Stimulated activated naive CD4-positive, alpha-beta T cell treated with Interleukin-2 at 50 U/mL for 16 hours (primary cell): ENCODE results near the gene GJC2.

ENCODE experiments used
- DNase-seq: peaks from one replicate; lab custom pipeline; 2025; lab: John Stamatoyannopoulos, UW

Gene GJC2

GRCh38 chr1:228114827-228115226, 34.9 kb upstream of the GJC2 start:
- DNase-seq, result no peak

DNA sequence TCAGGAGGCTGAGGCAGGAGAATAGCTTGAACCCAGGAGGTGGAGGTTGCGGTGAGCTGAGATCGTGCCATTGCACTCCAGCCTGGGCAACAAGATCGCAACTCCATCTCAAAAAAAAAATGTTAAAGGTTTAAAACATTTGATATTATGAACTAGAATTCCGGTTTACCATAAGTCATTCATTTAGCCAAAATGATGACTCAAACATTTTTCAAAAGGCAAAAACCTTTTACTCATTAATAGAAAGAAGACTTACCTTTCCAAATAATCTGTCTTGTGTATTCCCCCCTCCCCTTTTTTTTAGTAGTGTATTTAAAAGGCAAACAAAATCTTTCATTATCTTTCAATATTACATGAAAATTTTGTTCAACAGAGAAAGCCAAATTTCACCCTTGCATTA, 32.4 kb upstream of the GJC2 start:
- DNase-seq, result no peak

DNA sequence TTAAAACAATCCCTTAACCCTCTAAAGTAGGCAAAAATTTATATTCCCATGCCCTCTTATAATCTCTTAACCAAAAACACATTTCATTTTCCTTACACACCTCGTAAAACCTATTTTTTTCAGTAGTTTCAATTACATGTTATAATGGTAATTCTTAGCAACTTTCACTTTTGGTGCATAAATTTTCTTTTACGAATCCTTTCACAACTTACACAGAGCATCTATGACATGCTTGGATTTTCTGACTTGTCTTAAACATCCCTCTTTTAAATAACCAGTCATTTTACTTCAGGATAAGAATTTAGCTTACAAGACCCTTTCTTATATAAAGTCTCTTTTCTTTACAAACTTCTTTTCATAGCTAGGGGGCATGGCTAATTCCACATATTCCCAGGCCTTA, 31.7 kb upstream of the GJC2 start:
- no peak for DNase-seq

DNA sequence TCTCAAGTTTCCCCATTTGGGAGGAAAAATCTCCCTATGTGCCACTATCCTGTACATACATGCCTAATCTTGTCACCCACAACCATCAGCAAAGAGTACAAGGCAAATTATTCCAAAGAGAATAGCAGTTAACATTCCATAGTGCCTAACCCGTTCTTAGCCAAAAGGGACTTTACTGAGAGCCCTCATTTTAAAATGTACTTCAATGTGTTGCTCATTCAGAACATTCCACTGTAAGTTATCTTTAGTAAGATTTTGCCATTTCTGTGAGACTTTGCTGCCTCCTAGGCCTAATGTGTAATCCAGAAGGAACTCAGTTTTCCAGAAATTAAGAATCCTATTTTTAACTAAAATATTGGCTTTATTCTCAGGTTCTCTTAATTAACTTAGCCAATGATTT, 29.4 kb upstream of the GJC2 start:
- no peak for DNase-seq

DNA sequence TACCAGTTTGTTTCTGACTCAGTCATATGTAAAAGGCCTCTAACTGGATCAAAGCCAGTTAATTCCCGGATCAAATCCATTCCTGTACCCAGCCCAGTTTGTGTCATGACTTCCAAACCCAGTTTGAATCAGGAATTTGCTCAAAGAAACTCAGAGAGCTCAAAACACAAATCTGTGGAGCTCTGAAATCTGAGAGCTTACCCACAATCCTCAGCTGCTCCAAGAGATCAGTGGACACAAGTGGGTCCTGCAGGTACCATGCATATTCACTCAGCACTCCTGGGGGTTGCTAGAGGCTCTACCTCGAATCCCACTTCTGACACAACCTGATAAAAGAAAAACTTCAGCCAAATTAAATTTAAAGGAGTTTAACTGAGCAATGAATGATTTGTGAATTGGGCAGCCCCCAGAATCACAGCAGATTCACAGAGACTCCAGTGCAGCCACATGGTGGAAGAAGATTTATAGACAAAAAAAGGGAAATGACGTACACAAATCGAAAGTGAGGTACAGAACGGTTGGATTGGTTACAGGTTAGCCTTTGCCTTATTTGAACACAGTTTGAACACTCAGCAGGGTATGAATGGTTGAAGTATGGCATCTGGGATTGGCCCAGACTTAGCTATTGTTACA, 28.8 kb upstream of the GJC2 start:
- no peak for DNase-seq

DNA sequence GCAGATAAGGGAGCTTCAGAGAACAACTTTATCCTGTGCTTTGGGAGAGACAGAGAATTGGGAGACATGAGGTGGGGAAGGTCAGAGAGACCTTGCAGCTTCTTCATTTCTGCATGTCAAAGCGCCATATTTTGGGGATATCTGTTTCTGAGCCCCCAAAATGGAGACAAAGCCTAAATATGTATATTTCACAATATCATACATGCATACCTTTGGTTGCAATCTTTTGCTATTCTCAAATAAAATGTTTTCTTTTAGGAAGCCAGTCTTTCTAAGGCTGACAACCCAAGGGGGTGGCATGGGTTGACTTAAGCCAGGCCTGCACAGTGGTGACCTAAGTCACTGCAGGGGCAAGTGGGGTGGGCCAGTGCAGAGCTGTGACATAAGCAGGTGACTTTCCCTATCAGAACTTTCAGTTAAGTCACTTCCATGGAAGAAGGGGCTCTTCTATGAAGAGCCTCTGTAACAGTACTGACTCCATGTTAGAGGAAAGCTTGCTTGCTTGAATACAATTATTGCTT, 26.7 kb upstream of the GJC2 start:
- no peak for DNase-seq

DNA sequence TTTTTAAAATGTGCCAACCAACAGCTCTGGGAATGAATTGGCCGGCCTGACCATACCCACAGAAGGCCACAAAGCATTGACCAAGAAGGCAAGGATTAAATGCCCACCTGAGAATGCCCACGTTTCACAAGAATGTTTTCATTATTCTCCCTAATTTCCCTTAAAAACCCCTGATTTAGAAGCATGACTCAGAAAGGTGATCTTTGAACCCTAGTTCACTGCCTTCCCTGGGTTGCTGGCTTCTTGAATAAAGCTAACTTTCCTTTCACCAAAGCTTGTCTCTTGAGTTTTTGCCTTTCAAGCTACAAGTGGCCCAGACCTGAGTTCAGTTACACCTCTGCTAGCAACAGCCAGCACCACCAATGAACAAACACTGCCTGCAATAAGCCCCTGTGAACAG, 26.2 kb upstream of the GJC2 start:
- DNase-seq, result no peak

GRCh38 chr1:228125185-228125584, 24.5 kb upstream of the GJC2 start:
- DNase-seq, result no peak

- DNase-seq, result no peak
These were observed 18.0 kb upstream of the GJC2 start for GRCh38 chr1:228131766-228132165.

GRCh38 chr1:228134591-228134990, 15.1 kb upstream of the GJC2 start:
- no peak for DNase-seq

GRCh38 chr1:228136901-228137300, 12.8 kb upstream of the GJC2 start:
- no peak for DNase-seq

DNA sequence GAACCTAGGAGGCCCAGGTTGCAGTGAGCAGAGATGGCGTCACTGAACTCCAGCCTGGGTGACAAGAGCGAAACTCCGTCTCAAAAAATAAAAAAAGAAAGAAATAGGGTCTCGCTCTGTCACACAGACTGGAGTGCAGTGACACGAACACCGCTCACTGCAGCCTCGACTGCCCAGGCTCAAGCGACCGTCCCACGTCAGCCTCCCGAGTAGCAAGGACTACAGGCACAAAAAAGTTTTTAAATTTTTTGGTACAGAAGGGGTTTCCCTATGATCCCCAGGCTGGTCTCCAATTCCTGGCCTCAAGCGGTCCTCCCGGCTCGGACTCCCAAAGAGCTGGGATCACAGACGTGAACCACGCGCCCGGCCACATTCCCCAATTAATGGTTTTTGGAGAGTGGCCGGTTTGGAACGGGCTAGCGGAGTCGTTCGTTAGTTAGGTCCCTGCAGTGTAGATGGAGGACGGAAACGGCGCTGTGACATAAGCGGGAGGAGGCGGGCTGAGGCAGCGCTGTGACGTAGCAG, 10.3 kb upstream of the GJC2 start:
- no peak for DNase-seq

DNA sequence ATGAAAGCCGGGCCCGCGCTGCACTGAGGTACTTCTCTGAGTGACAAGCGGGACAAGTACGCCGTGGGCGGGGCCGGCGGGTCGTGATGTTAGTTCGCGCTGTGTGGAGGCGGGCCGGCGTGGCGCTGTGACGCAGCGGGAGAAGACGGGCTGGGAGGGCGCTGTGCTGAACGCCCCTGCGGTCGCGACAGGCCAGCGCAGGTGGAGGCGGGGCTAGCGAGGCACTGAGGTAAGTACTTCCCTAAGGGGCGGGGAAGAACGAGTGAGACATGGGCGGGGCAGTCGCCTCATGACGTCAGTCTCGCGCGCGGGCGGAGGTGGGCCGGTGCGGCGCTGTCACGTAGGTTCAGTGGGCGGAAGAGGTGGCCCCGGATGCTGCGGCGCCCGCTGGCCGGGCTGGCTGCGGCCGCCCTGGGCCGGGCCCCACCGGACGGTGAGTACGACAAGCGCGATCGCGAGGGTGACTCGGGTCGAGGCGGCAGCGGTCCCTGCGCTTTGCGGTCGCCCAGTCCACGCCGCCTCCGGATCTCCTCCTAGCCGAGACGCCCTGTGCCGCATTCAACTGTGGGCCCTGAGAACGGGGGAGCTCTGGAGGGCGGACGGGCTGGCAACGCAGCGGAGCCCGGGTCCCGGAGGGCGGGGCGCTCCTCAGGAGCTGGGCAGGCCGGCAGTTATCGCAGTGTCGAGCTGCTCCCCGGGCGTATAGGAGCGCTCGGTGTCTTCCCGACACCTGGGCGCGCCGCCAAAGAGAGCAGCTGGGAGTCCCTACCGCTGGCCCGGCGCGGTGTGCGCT, 9.6 kb upstream of the GJC2 start, which contains the start of gene GUK1:
TSS of gene GUK1 (plus strand) at position 349 of the 793 bp plus-strand sequence. CDS start at position 373, 24 bp downstream.
- peak; percentile 100 for DNase-seq

DNA sequence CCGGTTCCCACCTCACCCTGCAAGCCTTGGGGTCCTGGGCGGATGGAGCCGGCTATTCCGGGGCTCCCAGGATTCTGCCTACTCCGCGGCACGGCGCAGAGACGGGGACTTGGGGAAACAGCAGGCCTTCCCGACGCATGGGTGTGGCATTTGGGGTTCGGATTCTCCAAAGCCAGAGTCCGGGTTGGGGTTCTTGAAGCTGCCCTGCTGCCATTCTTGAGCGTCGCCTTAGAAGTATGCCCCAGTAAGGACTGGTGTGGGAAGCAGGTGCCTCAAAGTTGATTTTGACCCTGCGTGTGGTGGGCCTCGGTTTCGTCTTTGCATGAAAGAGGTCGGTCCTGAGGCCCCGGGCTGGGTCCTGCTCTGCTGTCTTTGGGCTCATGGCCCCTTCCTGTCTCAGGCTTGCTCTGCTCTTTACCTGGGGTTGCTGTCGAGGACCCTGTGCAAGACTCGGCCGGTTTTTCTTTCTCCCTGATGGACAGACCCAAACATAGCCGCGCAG, 9.0 kb upstream of the GJC2 start:
- peak; percentile 16 for DNase-seq

DNA sequence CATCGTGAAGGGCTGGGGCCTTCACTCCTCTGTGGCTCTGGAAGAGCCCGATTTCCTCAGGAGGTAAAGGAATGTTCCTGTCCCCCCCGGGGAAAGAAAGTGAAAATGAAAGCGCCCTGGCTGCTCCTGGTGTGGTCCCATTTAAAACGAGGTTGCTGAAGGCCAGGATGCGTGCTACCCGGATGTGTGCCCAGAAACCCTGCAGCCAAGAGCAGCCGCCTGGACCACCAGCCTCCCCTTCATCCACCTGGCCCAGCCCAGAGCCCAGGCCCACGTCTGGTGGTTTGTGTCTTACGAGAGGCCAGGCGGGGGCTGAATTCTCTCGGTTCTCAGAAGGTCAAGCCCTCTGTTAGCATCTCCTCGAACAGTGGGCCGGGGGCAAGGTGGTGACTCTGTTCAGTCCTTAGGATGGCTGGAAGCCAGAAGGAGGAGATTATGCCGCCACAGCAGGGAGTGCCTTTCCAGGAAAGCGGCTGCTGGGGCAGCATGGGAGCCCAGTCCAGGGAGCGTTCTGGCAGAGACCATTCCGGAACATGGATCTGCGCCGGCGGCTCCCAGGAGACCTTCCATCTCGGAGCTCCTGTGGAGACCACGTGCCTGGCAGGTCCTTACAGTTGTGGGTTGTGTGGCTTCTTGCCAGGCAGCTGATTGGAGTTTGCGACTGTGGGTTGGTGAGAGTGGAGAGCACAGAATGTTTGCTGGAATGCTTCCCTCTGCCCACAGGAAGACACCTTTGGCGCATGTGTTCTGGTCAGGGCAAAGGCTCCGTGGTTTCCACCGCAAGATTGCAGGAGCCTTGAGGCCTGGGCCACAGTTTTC, 8.3 kb upstream of the GJC2 start:
- peak; percentile 13 for DNase-seq

GRCh38 chr1:228142155-228142691, 7.5 kb upstream of the GJC2 start:
- no peak for DNase-seq

GRCh38 chr1:228142701-228143136, 7.0 kb upstream of the GJC2 start:
- no peak for DNase-seq

GRCh38 chr1:228143480-228144192, 6.1 kb upstream of the GJC2 start:
- no peak for DNase-seq

- DNase-seq, result no peak
These were observed 5.3 kb upstream of the GJC2 start for GRCh38 chr1:228144193-228144992.

DNA sequence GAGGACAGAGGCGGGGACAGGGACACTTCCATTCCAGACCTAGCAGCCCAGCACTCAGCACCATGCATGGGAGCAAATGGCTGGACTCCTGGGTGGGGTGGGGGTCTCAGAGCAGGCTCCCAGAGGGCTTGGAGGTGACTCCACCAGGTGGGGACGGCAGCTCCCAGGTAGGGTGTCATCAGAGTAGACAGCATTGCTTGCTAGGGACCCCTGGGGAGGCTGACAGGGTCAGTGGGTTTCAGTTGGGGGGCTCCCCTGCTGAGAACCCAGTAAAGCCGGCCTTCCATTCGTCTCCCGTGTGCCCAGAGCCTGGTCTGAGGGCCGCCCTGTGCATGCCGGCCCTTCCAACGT, 4.8 kb upstream of the GJC2 start:
- no peak for DNase-seq
